Measurements from ENCODE around the gene SOX30. TPM values are rescaled to one million over a fixed set of nuclear protein-coding genes. Genes with fewer than 3 reads are reported as not detected.

The SOX30 gene
- total and polyA plus RNA-seq, 2 donors (not counting 1 experiment from before 2014, with no cell fraction given), result 0.21 to 0.49 TPM

- H3K4me1 Mint-ChIP-seq, result peaks cover 93% of the 10 kb centered on the region
- ATAC-seq (ENCODE audit: low read depth) (peak; percentile 73), DNase-seq (peak; percentile 87)
- H3K4me3 Mint-ChIP-seq, result peak overlapping the region; percentile 45
- H3K27ac ChIP-seq (ENCODE audit: low read length in 2 of 2), result peak overlapping the region; percentile 92 to 97
- no peaks in the 10 kb centered on the region for H3K27me3 Mint-ChIP-seq
- peaks cover 20% of the 10 kb centered on the region for H3K79me2 ChIP-seq (ENCODE audit: control insufficient read depth, insufficient read depth, low read length)
- H3K4me1 ChIP-seq (ENCODE audit: control insufficient read depth in 2 of 2, insufficient read depth in 2 of 2, low read length in 2 of 2), result peaks cover 92 to 95% of the 10 kb centered on the region in 2 donors
- H3K9ac ChIP-seq (ENCODE audit: low read length), result no peak overlapping the region
- CTCF ChIA-PET, result interaction anchor here (0.9 to 7.4 kb wide), 17 partner anchors 9 to 147 kb away, joined by 3 to 67 read pairs (median 6); partner anchors contain the start of genes ADAM19, LSM11 and SOX30
- POLR2A ChIA-PET, result interaction anchor here (0.5 to 2.9 kb wide), 9 partner anchors 12 to 325 kb away, joined by 3 to 30 read pairs (median 3); no protein-coding TSS in a partner anchor
- intact Hi-C loops (cut with micrococcal nuclease), result loop anchor here (1.0 to 5.0 kb wide), 5 partner anchors 21 to 324 kb away; partner anchors contain the start of gene ADAM19
- peak overlapping the region in 1 of 5 experiments; percentile 31 for H3K4me3 ChIP-seq (ENCODE audit: control extremely low read depth in 1 of 5, extremely low read depth in 1 of 5, insufficient read depth in 1 of 5, low read depth in 2 of 5, low read length in 4 of 5)
- H3K9me3 Mint-ChIP-seq (ENCODE audit: insufficient read depth), result no peaks in the 10 kb centered on the region
- no peaks in the 10 kb centered on the region for H3K36me3 ChIP-seq (replicated peaks in 1 of 2; ENCODE audit: control extremely low read depth in 1 of 2, control insufficient read depth in 1 of 2, extremely low read depth in 1 of 2, insufficient read depth in 2 of 2, low read length in 1 of 2)
- WGBS (ENCODE audit: insufficient coverage), result no CpG with 5 or more reads among the region's 5 CpGs
- H3K27me3 ChIP-seq (replicated peaks in 1 of 4; ENCODE audit: control extremely low read depth in 1 of 4, control insufficient read depth in 3 of 4, insufficient read depth in 4 of 4, low read length in 3 of 4), result no peaks in the 10 kb centered on the region
- peak overlapping the region; percentile 60 for H3K4me2 ChIP-seq (replicated peaks; ENCODE audit: low read depth, low read length, poor library complexity, severe bottlenecking)
- H2AFZ ChIP-seq (ENCODE audit: insufficient read depth, low read depth, low read length, poor library complexity, severe bottlenecking), result no peak overlapping the region
- no peaks in the 10 kb centered on the region for H4K20me1 ChIP-seq (ENCODE audit: control insufficient read depth, insufficient read depth, low read length, poor library complexity, severe bottlenecking)
- peak overlapping the region; percentile 85 for H3K27ac Mint-ChIP-seq
- H3K9me3 ChIP-seq (ENCODE audit: control extremely low read depth in 1 of 3, control insufficient read depth in 2 of 3, insufficient read depth in 1 of 3, low read length in 2 of 3), result peaks cover 0 to 5% (median 4%) of the 10 kb centered on the region in 3 donors
- TF ChIP-seq, protein P1, sequence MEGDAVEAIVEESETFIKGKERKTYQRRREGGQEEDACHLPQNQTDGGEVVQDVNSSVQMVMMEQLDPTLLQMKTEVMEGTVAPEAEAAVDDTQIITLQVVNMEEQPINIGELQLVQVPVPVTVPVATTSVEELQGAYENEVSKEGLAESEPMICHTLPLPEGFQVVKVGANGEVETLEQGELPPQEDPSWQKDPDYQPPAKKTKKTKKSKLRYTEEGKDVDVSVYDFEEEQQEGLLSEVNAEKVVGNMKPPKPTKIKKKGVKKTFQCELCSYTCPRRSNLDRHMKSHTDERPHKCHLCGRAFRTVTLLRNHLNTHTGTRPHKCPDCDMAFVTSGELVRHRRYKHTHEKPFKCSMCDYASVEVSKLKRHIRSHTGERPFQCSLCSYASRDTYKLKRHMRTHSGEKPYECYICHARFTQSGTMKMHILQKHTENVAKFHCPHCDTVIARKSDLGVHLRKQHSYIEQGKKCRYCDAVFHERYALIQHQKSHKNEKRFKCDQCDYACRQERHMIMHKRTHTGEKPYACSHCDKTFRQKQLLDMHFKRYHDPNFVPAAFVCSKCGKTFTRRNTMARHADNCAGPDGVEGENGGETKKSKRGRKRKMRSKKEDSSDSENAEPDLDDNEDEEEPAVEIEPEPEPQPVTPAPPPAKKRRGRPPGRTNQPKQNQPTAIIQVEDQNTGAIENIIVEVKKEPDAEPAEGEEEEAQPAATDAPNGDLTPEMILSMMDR (IDR thresholded peaks at IDR 0.05), result no peak
- no peak for TF ChIP-seq EZH2 (IDR thresholded peaks at IDR 0.05; ENCODE audit: borderline replicate concordance, insufficient read depth, low read depth, low read length, poor library complexity, severe bottlenecking)
Observed at GRCh38 chr5:157596487-157596886, 55.8 kb downstream of the SOX30 start.
